ENCODE data around the gene ATP8A2.

The ATP8A2 gene

GRCh38 chr13:25625414-25625813 lies 253.6 kb downstream of the ATP8A2 start:
- no peak for DNase-seq (ENCODE audit: low read depth in 2 of 2)

GRCh38 chr13:25630329-25630900 lies 258.6 kb downstream of the ATP8A2 start:
- no peak for DNase-seq (ENCODE audit: low read depth in 2 of 2)

- no peak for DNase-seq (ENCODE audit: low read depth in 2 of 2)
Observed at GRCh38 chr13:25632166-25632888, 260.6 kb downstream of the ATP8A2 start.

DNA sequence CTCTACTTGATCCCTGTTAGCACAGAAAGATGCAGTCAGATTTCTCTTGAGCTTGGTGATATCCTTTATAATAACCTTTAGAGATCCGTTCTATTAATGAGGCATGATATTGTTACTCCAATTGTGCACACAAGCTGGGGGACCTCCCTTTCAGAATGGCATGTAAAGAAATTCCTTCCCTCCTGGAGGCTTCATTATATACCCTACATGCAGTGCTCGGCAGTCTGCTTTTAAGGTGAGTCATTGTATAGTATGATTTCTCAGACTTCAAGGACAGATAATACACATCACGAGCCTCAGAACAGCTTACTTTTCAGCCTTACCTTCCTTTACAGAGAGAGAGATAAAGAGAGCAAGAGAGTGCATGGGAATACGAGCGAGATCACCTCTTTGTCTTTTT lies 261.3 kb downstream of the ATP8A2 start:
- no peak for DNase-seq (ENCODE audit: low read depth in 2 of 2)

DNA sequence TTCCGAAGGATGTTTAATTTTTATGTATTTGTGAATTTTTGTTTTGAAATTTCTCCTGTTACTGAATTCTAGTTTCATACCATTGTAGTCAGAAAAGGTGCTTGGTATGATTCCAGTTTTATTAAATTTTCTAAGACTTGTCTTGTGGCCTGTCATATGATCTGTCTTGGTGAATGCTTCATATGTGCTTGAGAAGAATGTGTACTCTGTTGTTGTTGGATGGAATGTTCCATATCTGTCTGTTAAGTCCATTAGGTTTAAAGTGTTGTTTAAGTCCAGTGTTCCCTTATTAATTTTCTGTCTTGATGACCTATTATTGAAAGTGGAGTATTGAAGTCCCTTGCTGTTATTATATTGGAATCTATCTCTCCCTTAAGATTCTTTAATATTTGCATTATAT lies 273.9 kb downstream of the ATP8A2 start:
- DNase-seq (ENCODE audit: low read depth in 2 of 2) = no peak

DNA sequence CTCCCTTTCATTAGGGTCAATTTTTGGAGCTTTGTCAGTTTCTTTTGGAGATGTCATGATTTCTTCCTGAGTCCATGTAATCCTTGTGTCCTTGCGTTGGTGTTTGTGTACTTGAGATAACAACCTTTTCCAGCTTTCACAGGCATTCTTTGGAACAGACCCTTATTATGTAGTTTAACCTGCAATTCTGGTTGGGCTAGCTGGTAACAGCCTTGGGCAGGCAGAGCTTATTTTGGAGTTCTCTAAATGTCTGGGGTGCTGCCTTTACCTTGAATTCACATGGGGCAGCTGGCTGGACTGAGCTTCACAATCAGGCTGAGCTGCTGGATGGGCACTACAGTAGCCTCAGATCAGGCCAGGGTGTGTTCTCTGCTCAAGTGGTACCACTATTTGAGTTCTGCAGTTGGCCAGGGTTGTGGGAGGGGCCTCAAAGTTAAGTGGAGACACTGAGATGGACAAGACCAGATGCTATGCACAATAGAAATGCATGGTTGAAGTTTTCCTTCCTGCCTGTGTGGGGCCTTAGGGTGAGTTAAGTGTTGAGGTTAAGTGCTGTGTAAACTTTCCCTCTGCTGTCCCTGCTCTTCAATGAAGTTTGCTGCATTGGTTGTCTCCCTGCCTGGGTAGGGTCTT lies 277.3 kb downstream of the ATP8A2 start:
- DNase-seq (ENCODE audit: low read depth in 2 of 2) = no peak

GRCh38 chr13:25652764-25653163 lies 281.0 kb downstream of the ATP8A2 start:
- DNase-seq (ENCODE audit: low read depth in 2 of 2) = no peak

- no peak for DNase-seq (ENCODE audit: low read depth in 2 of 2)
Observed at GRCh38 chr13:25654322-25654721, 282.5 kb downstream of the ATP8A2 start.

GRCh38 chr13:25657157-25657556 lies 285.4 kb downstream of the ATP8A2 start:
- no peak for DNase-seq (ENCODE audit: low read depth in 2 of 2)

GRCh38 chr13:25659091-25659795 lies 287.5 kb downstream of the ATP8A2 start:
- no peak for DNase-seq (ENCODE audit: low read depth in 2 of 2)

DNA sequence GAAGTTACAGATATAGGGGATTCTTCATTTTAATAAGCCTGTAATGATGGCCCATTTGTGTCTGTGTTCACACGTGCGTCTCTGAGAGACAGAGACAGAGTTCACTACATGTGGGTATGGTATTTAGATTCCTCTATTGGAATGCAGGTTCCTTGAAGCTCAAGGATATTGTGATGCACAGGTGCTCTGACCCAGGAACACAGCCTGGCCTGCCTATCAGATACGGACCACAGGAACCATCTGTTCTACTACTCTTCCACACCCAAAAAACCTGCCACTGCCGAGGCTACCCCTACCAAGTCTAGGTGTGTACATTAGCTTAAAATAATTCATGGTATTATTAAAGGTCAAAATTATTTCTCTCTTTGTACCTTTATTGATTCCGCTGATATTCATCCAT lies 289.2 kb downstream of the ATP8A2 start:
- no peak for DNase-seq (ENCODE audit: low read depth in 2 of 2)

DNA sequence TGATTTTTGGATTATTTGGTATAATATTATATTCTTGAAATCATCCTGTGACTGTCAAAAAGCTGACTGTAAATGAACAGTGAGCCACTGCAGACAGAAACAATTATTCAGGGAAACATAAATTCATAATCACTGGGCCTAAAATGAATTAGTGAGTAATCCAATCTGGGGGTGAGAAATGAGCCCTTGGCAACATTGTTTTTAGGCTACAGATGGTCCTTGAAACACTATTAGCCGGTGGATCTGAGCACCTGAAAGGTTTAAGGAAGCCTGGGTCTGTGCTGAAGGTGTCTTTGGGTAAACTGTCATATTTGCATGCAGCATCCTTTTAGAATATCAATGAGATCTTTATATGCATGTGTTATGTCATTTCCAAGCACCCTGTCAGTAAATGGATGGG lies 290.7 kb downstream of the ATP8A2 start:
- no peak for DNase-seq (ENCODE audit: low read depth in 2 of 2)

- no peak for DNase-seq (ENCODE audit: low read depth in 2 of 2)
Observed at GRCh38 chr13:25668345-25668744, 296.6 kb downstream of the ATP8A2 start.

GRCh38 chr13:25673711-25674110 lies 301.9 kb downstream of the ATP8A2 start:
- no peak for DNase-seq (ENCODE audit: low read depth in 2 of 2)

DNA sequence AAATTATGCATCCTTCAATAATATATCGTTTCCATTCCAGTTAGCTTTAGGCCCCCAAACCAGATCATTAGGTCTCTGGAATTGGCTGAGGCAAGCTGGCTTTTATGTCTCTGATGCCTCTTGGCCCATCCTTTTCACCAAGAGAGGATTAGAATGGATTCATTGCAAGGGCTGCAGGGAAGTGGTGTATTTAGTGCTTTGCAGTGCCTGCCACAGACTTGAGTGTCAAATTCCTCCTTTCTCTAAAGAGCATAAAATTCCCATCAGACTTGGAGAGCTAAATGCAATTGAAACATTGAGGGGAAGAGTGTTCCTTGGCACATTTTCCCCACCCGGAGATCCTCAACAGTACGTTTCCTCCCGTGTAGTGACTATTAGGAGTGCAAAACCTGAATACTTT lies 302.6 kb downstream of the ATP8A2 start:
- no peak for DNase-seq (ENCODE audit: low read depth in 2 of 2)

DNA sequence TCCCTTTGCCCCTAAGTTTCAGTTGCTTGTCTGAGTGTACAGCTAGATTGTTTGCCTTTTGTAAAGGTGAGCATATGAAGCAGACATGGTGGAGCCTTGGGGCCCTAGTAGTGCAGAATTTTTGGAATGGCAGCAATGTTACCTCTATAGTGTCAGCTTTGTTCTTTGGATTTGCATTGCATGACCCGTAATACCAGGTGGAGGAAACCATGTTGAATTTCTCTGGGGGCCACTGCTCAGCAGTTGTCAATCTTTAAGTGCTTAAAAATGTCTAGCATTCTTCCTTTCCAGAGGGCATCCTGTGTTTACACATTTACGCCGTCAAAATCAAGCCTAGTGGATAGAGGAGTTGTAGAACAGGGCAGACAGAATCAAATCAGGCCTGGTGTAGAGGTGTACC lies 303.3 kb downstream of the ATP8A2 start:
- no peak for DNase-seq (ENCODE audit: low read depth in 2 of 2)

DNA sequence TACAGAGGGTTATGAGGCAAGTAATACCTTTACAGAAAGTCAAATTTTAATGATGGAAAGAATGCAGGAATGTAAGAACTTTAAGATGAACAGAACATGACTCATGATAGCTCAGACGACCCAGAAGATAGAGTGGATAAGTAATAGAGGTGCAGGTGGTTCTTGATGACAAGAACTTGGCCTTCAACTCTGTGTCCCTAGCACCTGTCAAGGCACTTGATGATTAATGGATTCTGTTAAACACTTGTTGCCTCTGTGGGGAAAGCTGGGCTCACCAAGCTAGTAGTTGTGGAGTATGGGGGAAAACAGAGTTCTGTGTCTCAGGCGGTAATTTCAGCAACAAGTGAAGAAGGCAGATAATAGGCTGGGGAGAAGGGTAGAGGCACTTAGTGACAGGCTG lies 306.2 kb downstream of the ATP8A2 start:
- DNase-seq (ENCODE audit: low read depth in 2 of 2) = no peak

- no peak for DNase-seq (ENCODE audit: low read depth in 2 of 2)
Observed at GRCh38 chr13:25678398-25678797, 306.6 kb downstream of the ATP8A2 start.

DNA sequence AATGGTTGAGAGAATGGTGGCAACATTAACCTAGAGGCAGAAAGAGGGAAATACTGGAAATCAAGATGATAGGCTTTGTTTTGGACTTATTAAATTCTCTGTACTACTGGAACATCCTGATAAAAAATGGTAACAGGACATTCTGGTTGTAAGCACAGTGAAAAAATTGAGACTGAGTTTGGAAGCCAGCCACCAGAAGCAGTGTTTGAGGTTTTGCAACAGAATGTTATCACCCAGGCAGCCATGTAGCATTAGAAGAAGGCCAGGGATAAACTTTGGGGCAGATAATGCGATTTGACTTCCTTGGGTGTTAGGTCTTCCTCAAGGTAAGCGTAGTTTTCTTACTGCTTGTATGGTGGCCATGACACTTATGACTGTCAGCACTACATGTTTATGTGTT lies 307.4 kb downstream of the ATP8A2 start:
- no peak for DNase-seq (ENCODE audit: low read depth in 2 of 2)

DNA sequence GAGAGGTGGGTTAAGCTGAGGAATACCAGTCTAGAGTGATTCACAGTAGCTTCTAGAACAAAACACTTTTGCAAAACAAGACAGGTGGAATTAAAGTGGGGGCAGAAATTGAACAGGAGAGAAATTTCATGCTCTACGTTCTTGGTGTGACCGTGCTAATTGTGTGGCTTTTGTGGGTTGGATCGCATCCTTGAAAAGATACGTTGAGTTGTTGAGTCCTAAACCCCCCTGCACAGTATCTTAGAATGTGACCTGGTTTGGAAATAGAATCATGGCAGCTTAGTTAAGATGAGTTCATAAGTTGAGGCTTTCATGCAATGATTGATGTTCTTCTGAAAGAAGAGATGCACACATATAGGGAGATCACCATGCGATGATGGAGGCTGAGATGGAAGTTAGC lies 308.2 kb downstream of the ATP8A2 start:
- no peak for DNase-seq (ENCODE audit: low read depth in 2 of 2)

- DNase-seq (ENCODE audit: low read depth in 2 of 2) = no peak
Observed at GRCh38 chr13:25682276-25682675, 310.5 kb downstream of the ATP8A2 start.

DNA sequence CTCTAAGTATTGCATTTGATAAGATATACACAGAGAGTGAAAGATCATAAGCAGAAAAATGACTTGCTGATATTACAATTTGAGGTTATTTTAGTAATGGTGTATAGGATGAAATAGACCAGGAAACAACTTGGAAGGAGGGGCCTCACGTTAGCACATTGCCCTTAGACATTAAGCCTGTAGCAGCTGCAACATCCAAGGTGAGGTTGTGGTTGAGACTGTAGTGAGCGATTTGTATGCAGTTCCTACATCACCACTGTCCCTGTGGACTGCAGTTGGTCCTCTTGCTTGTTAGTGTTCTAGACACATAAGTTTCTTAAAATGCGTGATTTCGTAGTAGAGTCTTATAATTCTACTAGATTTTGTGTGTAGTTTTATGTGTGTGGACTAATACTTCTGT lies 311.3 kb downstream of the ATP8A2 start:
- DNase-seq (ENCODE audit: low read depth in 2 of 2) = no peak

Data from activated CD4-positive, alpha-beta T cell treated with anti-CD3 and anti-CD28 coated beads for 24 hours (primary cell).